Lung (tissue), 12 donors: ENCODE measurements around the gene TAAR1. TPM values are rescaled to one million over a fixed set of nuclear protein-coding genes. Genes with fewer than 3 reads are reported as not detected.
A peak's percentile ranks its signal among the peaks of the same experiment; 100 is the strongest.

Source experiments
- ATAC-seq: fragments of 200-7000 bp; cut with Tn5 transposase; one replicate; pipeline ENCODE4 v1.9.1; 2020; ENCODE audit warnings: moderate number of reproducible peaks; ENCODE audit not compliant: insufficient read depth, low FRiP score
- DNase-seq, 3 donors: peaks; one replicate each; pipeline ENCODE4 v3.0.0-alpha.2; 2013 to 2017
- H3K27ac ChIP-seq, 2 donors: one replicate each; pipeline ENCODE4 v1.5.1; 2013; ENCODE audit warnings: mild to moderate bottlenecking in 2 of 2, moderate library complexity in 2 of 2, control low read depth in 1 of 2, inconsistent platforms in 1 of 2, low read depth in 1 of 2, low read length in 1 of 2
- H3K27me3 ChIP-seq, 3 donors: one replicate each; pipeline ENCODE4 v1.5.1; 2013; ENCODE audit warnings: low read length in 2 of 3; ENCODE audit not compliant: control insufficient read depth in 3 of 3, insufficient read depth in 3 of 3
- H3K36me3 ChIP-seq, 4 donors: one replicate each; pipeline ENCODE4 v1.5.1; 2013; ENCODE audit warnings: low read length in 4 of 4, mild to moderate bottlenecking in 1 of 4, moderate library complexity in 1 of 4; ENCODE audit not compliant: control insufficient read depth in 4 of 4, insufficient read depth in 4 of 4
- H3K4me1 ChIP-seq, 5 donors: one replicate each; pipeline ENCODE4 v1.5.1; 2013; ENCODE audit warnings: low read length in 5 of 5, mild to moderate bottlenecking in 2 of 5, moderate library complexity in 1 of 5; ENCODE audit not compliant: control insufficient read depth in 5 of 5, insufficient read depth in 5 of 5
- H3K4me3 ChIP-seq: one replicate; pipeline ENCODE4 v1.5.1; 2013; ENCODE audit warnings: mild to moderate bottlenecking, control low read depth, moderate library complexity
- H3K9ac ChIP-seq, 2 donors: one replicate each; pipeline ENCODE4 v1.5.1; 2013; ENCODE audit warnings: low read length in 2 of 2, control low read depth in 1 of 2; ENCODE audit not compliant: insufficient read depth in 1 of 2
- H3K9me3 ChIP-seq, 4 donors: one replicate each; pipeline ENCODE4 v1.5.1; 2013; ENCODE audit warnings: low read length in 3 of 4, mild to moderate bottlenecking in 1 of 4, moderate library complexity in 1 of 4; ENCODE audit not compliant: control insufficient read depth in 4 of 4, insufficient read depth in 3 of 4
- CTCF ChIP-seq: IDR thresholded peaks from 2 replicates; pipeline ENCODE4 v1.5.1; 2012; ENCODE audit warnings: mild to moderate bottlenecking; ENCODE audit errors: control extremely low read depth, extremely low read depth
- WGBS, 2 donors: extraction: QIAGEN DNeasy Blood & Tissue Kit; methylation state at CpG; one replicate each; pipeline ENCODE4 v1.1.7; 2013; 5-methylcytosine and 5-hydroxymethylcytosine counted together
- polyA plus RNA-seq, 2 donors: library from polyadenylated mRNA; stranded (reverse); fragments of 200-250 nt; gene quantifications; one replicate each; pipeline ENCODE4 v1.2.1, GENCODE V29; 2013
- total RNA-seq, 2 donors: library from RNA; depleted of rRNA in 1 of 2; stranded (reverse); fragments of >200 nt in 1 of 2; gene quantifications; one replicate each; pipeline ENCODE4 v1.2.1, GENCODE V29; 2014 to 2021
- donor health status: control.
- donor health status: control.
- donor health status: Bipolar disorder and iron deficiency.
- donor health status: healthy.
- donor health status: DM: yes; HTN: yes; CAD: no.

Gene TAAR1
- total and polyA plus RNA-seq, 4 donors: 0.06 TPM; not detected in 3

GRCh38 chr6:132663661-132664060, 4.7 kb upstream of the TAAR1 start:
- TF ChIP-seq CTCF: no peak
- Histone ChIP-seq H3K9ac (no peak overlapping the region), H3K27ac (no peak overlapping the region), H3K4me1 (no peaks in the 10 kb centered on the region), H3K4me3 (no peak overlapping the region), H3K36me3 (no peaks in the 10 kb centered on the region), H3K27me3 (no peaks in the 10 kb centered on the region), H3K9me3 (no peaks in the 10 kb centered on the region)
- ATAC-seq (no peak), DNase-seq (no peak)
- WGBS, 2 donors: 78 to 90% methylated on average over 1 of the region's 1 CpG

GRCh38 chr6:132661906-132662305, 2.9 kb upstream of the TAAR1 start:
- TF ChIP-seq CTCF: no peak
- H3K36me3 ChIP-seq: no peaks in the 10 kb centered on the region
- H3K4me3 ChIP-seq: no peak overlapping the region
- WGBS, 2 donors: 87 to 88% methylated on average over 4 of the region's 4 CpGs
- no peaks in the 10 kb centered on the region for H3K9me3 ChIP-seq
- H3K27ac ChIP-seq: no peak overlapping the region
- no peak for ATAC-seq
- DNase-seq: peak in 2 of 3 donors; percentile 17 to 62
- no peaks in the 10 kb centered on the region for H3K27me3 ChIP-seq
- no peaks in the 10 kb centered on the region for H3K4me1 ChIP-seq
- no peak overlapping the region for H3K9ac ChIP-seq

GRCh38 chr6:132651062-132651461, 7.9 kb downstream of the TAAR1 start:
- Histone ChIP-seq H3K4me1 (no peaks in the 10 kb centered on the region), H3K36me3 (no peaks in the 10 kb centered on the region), H3K4me3 (no peak overlapping the region), H3K9me3 (no peaks in the 10 kb centered on the region), H3K27me3 (no peaks in the 10 kb centered on the region), H3K27ac (no peak overlapping the region), H3K9ac (no peak overlapping the region)
- 82% methylated on average over 3 of the region's 3 CpGs for WGBS, 2 donors
- DNase-seq (no peak), ATAC-seq (peak; percentile 72)
- TF ChIP-seq CTCF: no peak

GRCh38 chr6:132650429-132650828, 8.6 kb downstream of the TAAR1 start:
- ATAC-seq (no peak), DNase-seq (no peak)
- 90 to 94% methylated on average over 1 of the region's 1 CpG for WGBS, 2 donors
- Histone ChIP-seq H3K9me3 (no peaks in the 10 kb centered on the region), H3K27ac (no peak overlapping the region), H3K4me1 (no peaks in the 10 kb centered on the region), H3K27me3 (no peaks in the 10 kb centered on the region), H3K36me3 (no peaks in the 10 kb centered on the region), H3K4me3 (no peak overlapping the region), H3K9ac (no peak overlapping the region)
- TF ChIP-seq CTCF: no peak
